DOHH2 (cell line): Measurements from ENCODE around the gene CLN5.

Experiments
- H3F3A ChIP-seq: fragments of 200-600 bp; sonication (generic), shearing (Covaris generic); 2 replicates; pipeline ENCODE4 v1.6.0; 2016; ENCODE audit warnings: antibody characterized with exemption, mild to moderate bottlenecking; ENCODE audit not compliant: control insufficient read depth, insufficient read depth
- H3K27ac ChIP-seq: fragments of 200-600 bp; sonication (generic); 2 replicates; pipeline ENCODE4 v1.5.1; 2014; ENCODE audit warnings: low read depth, mild to moderate bottlenecking, low read length, moderate library complexity
- H3K27me3 ChIP-seq: fragments of 200-600 bp; sonication (generic); 2 replicates; pipeline ENCODE4 v1.6.1; 2014; ENCODE audit warnings: mild to moderate bottlenecking, low read length, mixed read lengths; ENCODE audit not compliant: control insufficient read depth
- H3K36me3 ChIP-seq: fragments of 200-600 bp; sonication (generic); 2 replicates; pipeline ENCODE4 v1.6.1; 2014; ENCODE audit warnings: mild to moderate bottlenecking, low read length, moderate library complexity, mixed read lengths; ENCODE audit not compliant: control insufficient read depth
- H3K4me1 ChIP-seq: fragments of 200-600 bp; sonication (generic); 2 replicates; pipeline ENCODE4 v1.6.1; 2014; ENCODE audit warnings: mild to moderate bottlenecking, low read length, mixed read lengths; ENCODE audit not compliant: control insufficient read depth
- H3K4me2 ChIP-seq: fragments of 200-600 bp; sonication (generic); 2 replicates; pipeline ENCODE4 v1.6.0; 2014; ENCODE audit warnings: mild to moderate bottlenecking, low read length, moderate library complexity
- H3K4me3 ChIP-seq: fragments of 200-600 bp; sonication (generic); 2 replicates; pipeline ENCODE4 v1.5.1; 2014; ENCODE audit warnings: mild to moderate bottlenecking, low read length, mixed read lengths
- H3K79me2 ChIP-seq: fragments of 200-600 bp; sonication (generic); 2 replicates; pipeline ENCODE4 v1.6.1; 2014; ENCODE audit warnings: mild to moderate bottlenecking, low read length, mixed read lengths; ENCODE audit not compliant: control insufficient read depth
- H3K9me2 ChIP-seq: fragments of 200-600 bp; sonication (generic); replicated peaks from 2 replicates; pipeline ENCODE4 v1.6.1; 2014; ENCODE audit warnings: mild to moderate bottlenecking, low read length, mixed read lengths; ENCODE audit not compliant: control insufficient read depth
- H3K9me3 ChIP-seq: fragments of 200-600 bp; sonication (generic); 2 replicates; pipeline ENCODE4 v1.6.1; 2014; ENCODE audit warnings: antibody characterized with exemption, low read length, mixed read lengths; ENCODE audit not compliant: control insufficient read depth, insufficient read depth
- H4K20me1 ChIP-seq: fragments of 200-600 bp; sonication (generic); 2 replicates; pipeline ENCODE4 v1.6.0; 2014; ENCODE audit warnings: low read depth, mild to moderate bottlenecking, antibody characterized with exemption, low read length, moderate library complexity; ENCODE audit not compliant: control insufficient read depth, insufficient read depth
- EZH2phosphoT487 ChIP-seq: fragments of 200-600 bp; sonication (generic); IDR thresholded peaks from 2 replicates; pipeline ENCODE4 v1.6.1; 2017; ENCODE audit warnings: borderline replicate concordance, mild to moderate bottlenecking, antibody characterized with exemption, low read length, moderate library complexity, mixed read lengths
- TF ChIP-seq, protein P1 (sequence below): fragments of 200-600 bp; sonication (generic); IDR thresholded peaks from one replicate; pipeline ENCODE4 v1.5.1; 2014; ENCODE audit warnings: antibody characterized with exemption, mild to moderate bottlenecking, low read depth, low read length; ENCODE audit not compliant: poor library complexity, severe bottlenecking

CLN5 gene

DNA sequence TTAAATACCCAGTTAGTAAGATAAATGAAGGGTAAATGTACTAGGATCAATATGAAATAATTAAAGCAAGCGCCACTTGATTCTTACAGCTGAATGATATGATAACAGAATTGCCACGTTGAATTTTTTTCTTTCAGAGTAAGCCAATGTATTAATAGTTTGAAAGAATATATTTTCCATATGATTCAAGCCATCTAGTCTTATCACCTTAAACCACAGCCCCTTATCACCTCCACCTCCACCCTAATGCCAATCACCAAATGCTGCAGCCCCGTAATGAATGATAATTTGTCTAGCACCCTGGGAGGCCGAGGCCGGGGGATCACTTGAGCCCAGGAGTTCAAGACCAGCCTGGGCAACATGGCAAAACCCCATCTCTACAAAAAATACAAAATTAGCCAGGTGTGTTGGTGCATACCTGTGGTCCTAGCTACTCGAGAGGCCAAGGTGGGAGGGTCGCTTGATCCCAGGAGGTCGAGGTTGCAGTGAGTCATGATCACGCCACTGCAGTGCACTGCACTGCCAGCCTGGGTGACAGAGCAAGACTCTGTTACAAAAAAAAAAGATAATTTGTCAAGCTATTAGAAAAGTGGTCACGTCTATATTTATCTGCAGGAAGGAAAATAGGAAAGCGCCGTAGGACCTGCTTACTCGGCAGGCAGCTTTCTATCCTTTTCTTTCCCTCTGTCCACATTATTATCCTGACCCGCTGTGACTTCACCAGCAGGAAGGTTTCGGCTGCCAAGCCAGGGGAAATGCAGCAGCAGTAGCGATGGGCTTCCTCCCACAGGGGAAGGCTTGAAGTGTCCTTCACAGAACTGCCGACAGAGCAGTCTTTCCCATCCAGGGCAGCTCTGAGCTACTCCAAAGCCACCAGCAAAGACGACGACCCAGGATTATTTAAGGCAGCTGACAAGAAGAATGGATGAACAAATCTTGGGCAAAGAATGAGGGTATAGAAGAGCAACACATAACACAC is 19.7 kb upstream of the CLN5 start:
- Histone ChIP-seq H3K9me2 (no peaks in the 10 kb centered on the region), H3F3A (no peaks in the 10 kb centered on the region), H3K4me2 (no peak overlapping the region), H3K79me2 (no peaks in the 10 kb centered on the region), H3K27ac (no peak overlapping the region), H3K9me3 (no peaks in the 10 kb centered on the region), H3K4me3 (no peak overlapping the region), H3K4me1 (no peaks in the 10 kb centered on the region), H3K27me3 (peaks cover 16% of the 10 kb centered on the region), H4K20me1 (no peaks in the 10 kb centered on the region), H3K36me3 (no peaks in the 10 kb centered on the region)
- TF ChIP-seq, protein P1, sequence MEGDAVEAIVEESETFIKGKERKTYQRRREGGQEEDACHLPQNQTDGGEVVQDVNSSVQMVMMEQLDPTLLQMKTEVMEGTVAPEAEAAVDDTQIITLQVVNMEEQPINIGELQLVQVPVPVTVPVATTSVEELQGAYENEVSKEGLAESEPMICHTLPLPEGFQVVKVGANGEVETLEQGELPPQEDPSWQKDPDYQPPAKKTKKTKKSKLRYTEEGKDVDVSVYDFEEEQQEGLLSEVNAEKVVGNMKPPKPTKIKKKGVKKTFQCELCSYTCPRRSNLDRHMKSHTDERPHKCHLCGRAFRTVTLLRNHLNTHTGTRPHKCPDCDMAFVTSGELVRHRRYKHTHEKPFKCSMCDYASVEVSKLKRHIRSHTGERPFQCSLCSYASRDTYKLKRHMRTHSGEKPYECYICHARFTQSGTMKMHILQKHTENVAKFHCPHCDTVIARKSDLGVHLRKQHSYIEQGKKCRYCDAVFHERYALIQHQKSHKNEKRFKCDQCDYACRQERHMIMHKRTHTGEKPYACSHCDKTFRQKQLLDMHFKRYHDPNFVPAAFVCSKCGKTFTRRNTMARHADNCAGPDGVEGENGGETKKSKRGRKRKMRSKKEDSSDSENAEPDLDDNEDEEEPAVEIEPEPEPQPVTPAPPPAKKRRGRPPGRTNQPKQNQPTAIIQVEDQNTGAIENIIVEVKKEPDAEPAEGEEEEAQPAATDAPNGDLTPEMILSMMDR: no peak
- TF ChIP-seq EZH2phosphoT487: no peak

DNA sequence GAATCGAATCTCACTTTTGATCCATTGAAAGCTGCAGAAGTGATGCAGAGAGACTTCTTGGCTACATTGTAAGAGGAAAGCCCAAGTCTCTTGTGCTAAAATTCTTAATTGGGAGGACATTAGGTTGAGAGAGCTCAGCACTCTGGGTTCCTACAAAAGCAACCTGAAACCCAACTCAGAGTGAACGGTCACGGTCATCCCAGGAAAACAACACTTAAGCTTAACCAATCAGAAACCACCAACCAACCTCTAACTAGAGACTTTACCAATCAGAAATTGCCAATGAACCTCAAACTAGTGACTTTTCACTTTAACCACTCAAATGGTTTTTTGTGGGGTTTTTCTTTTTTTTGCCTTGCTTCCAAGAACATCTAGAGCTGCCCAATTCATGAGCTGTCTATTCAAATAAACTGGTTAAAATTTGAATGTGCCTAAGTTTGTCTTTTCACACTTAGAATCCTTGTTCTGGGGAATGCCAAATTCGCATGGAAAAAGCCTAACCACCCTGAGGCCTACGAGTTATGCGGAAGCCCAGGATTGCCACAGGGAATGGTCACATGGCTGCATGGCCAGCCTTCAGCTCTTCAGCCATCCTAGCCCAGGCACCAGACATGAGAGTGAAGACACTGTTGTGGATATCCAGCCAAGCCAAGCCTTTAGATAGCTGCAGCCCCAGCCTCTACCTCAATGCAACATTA is 17.8 kb upstream of the CLN5 start:
- Histone ChIP-seq H3F3A (no peaks in the 10 kb centered on the region), H3K27ac (no peak overlapping the region), H3K9me3 (no peaks in the 10 kb centered on the region), H3K9me2 (no peaks in the 10 kb centered on the region), H4K20me1 (no peaks in the 10 kb centered on the region), H3K4me1 (no peaks in the 10 kb centered on the region), H3K36me3 (no peaks in the 10 kb centered on the region), H3K4me2 (no peak overlapping the region), H3K4me3 (no peak overlapping the region), H3K27me3 (peaks cover 26% of the 10 kb centered on the region), H3K79me2 (no peaks in the 10 kb centered on the region)
- no peak for TF ChIP-seq EZH2phosphoT487
- TF ChIP-seq, protein P1: no peak

DNA sequence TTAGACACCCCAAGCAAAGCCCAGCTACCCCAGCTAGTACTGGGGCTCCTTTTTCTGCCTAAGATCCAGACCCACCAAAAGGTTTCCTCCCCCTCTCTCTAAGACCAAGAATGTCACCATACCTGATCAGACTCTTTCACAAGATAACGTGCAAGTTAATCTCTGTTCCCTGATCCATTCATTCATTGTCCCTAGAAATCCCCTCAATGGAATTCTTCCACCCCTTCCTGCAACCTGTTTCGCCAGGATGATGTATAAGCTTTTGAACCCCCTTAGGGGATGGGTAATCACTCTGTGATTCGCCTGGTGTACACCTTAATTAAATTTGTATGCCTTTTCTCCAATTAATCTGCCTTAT is 17.3 kb upstream of the CLN5 start:
- Histone ChIP-seq H4K20me1 (no peaks in the 10 kb centered on the region), H3K36me3 (no peaks in the 10 kb centered on the region), H3K9me2 (no peaks in the 10 kb centered on the region), H3K4me3 (no peak overlapping the region), H3K79me2 (no peaks in the 10 kb centered on the region), H3K4me2 (no peak overlapping the region), H3K27me3 (peaks cover 25% of the 10 kb centered on the region), H3K9me3 (no peaks in the 10 kb centered on the region), H3F3A (no peaks in the 10 kb centered on the region), H3K4me1 (no peaks in the 10 kb centered on the region), H3K27ac (no peak overlapping the region)
- no peak for TF ChIP-seq EZH2phosphoT487
- TF ChIP-seq, protein P1: no peak
